CD4-positive, alpha-beta T cell treated with Interferon gamma for 1 hour (primary cell): ENCODE results near the gene CCDC183.
"Not testable (repeated sequence)": the region's sequence is repeated elsewhere in the genome, so short reads cannot be mapped to it uniquely, and the experiment has no call there.

Source experiments
- DNase-seq: peaks from one replicate; pipeline ENCODE4 v3.0.0-alpha.2; 2020

CCDC183 gene

GRCh38 chr9:136785565-136786355, 10.4 kb upstream of the CCDC183 start:
- not testable (repeated sequence) for DNase-seq

GRCh38 chr9:136786451-136786850, 9.7 kb upstream of the CCDC183 start:
- no peak for DNase-seq

DNA sequence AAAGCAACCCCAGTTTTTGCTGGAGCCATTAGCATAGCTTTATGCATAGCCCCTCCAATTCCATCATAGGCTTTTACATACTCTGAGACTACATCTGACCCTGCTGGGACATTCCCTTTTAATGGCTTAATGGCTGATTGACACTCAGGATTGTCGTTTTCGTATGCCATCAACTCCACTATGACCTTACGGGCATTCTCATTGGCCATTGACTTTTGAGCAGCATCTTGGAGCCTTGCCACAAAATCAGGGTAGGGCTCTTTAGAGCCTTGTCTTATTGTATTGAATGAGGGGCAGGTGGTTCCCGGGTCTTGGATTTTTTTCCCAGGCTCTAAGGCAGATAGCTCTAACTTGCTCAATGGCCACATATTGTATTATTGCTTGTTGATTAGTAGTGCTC, 9.2 kb upstream of the CCDC183 start:
- not testable (repeated sequence) for DNase-seq

GRCh38 chr9:136787690-136788400, 8.3 kb upstream of the CCDC183 start:
- DNase-seq, result peak; percentile 64

- DNase-seq, result not testable (repeated sequence)
Observed at GRCh38 chr9:136788644-136789522, 7.3 kb upstream of the CCDC183 start.

DNA sequence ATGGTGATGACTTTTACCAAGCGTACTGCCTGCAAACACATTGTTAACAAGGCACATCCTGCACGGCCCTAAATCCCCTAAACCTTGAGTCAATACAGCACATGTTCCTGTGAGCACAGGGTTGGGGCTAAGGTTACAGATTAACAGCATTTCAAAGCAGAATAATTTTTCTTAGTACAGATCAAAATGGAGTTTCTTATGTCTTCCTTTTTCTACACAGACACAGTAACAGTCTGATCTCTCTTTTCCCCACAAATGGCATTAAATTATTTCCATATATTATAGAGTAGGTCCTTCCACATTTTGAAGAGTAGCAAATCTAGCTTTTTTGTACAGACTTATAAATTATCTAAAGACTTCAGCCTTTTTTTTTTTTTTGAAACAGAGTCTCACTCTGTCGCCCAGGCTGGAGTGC, 6.6 kb upstream of the CCDC183 start:
- no peak for DNase-seq

DNA sequence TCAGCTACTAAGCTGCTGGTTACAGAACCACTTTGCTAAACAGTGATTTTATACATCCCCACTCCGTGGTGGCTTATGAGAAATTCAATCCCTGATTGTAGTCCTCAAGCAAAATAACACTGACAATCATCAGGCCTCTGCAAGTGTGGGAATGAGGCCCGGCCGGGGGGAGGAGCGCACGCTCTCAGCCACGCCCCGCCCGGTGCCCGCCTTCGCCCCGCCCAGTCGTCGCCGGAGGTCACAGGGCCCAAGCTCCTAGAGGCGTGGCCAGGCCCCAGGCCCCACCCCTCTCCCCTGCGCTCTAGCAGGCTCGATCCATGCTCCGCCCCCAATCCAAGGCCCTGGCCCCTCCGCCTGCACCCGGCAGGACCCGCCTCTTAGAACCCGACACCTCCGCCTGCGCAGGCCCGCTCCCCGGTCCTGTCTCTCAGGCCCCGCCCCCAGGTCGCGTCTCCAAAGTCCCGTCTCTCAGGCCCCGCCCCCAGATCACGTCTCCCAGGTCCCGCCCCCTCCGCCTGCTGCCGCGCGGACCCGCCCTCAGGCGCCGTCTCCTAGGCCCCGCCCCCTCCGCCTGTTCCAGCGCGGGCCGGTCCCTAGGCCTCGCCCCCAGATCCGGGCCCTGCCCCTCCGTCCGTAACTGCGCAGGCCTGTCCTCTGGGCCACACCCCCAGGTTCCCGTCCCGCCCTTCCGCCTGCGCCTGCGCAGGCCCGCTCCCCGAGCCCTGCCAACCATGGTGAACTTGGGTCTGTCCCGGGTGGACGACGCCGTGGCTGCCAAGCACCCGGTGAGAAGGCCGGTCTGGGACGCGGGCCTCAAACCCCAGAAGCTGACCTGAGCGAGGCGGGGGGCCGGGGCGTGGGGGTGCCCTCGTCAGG, 5.3 kb upstream of the CCDC183 start, which contains the start of gene TMEM141:
TMEM141 (plus strand) TSS at position 705 of the 876 bp plus-strand sequence; CDS start at position 732, 27 bp downstream.
- DNase-seq, result peak; percentile 100

- DNase-seq, result peak; percentile 71
Observed at GRCh38 chr9:136791516-136792276, 4.4 kb upstream of the CCDC183 start.

- DNase-seq, result no peak
Observed at GRCh38 chr9:136792321-136793085, 3.6 kb upstream of the CCDC183 start.

- no peak for DNase-seq
Observed at GRCh38 chr9:136793086-136793946, 2.8 kb upstream of the CCDC183 start.

- DNase-seq, result no peak
Observed at GRCh38 chr9:136794281-136794999, 1.7 kb upstream of the CCDC183 start.

DNA sequence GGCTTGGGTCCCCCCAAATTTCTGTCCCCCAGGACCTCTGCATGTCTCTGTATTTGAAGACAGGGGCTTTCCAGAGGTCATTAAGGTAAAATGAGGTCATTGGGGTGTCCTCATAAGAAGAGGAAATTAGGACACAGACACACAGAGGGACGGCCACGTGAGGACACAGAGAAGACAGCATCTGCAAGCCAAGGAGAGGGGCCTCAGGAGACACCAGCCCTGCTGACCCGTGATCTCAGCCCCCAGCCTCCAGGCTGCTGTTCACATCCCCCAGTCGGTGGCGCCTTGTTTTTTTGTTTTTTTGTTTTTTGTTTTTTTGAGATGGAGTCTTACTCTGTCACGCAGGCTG, 1.2 kb upstream of the CCDC183 start:
- no peak for DNase-seq

DNA sequence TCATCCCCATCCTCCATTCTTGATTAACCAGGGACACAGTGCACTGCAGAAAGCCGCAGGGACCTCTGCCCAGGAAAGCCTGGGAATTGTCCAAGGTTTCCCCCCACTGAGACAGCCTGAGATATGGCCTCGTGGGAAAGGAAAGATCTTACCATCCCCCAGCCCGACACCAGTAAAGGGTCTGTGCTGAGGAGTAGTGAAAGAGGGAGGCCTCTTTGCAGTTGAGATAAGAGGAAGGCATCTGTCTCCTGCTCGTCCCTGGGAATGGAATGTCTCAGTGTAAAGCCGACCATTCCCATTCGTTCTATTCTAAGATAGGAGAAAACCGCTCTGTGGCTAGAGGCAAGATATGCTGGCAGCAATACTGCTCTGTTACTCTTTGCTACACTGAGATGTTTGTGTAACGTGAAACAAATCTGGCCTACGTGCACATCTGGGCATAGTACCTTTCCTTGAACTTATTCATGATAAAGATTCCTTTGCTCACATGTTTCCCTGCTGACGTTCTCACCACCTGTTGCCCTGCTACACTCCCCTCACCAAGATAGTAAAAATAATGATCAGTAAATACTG, 723 bp downstream of the CCDC183 start:
- not testable (repeated sequence) for DNase-seq

GRCh38 chr9:136798708-136799078, 2.6 kb downstream of the CCDC183 start:
- DNase-seq, result no peak

GRCh38 chr9:136799079-136799853, 3.1 kb downstream of the CCDC183 start:
- no peak for DNase-seq

DNA sequence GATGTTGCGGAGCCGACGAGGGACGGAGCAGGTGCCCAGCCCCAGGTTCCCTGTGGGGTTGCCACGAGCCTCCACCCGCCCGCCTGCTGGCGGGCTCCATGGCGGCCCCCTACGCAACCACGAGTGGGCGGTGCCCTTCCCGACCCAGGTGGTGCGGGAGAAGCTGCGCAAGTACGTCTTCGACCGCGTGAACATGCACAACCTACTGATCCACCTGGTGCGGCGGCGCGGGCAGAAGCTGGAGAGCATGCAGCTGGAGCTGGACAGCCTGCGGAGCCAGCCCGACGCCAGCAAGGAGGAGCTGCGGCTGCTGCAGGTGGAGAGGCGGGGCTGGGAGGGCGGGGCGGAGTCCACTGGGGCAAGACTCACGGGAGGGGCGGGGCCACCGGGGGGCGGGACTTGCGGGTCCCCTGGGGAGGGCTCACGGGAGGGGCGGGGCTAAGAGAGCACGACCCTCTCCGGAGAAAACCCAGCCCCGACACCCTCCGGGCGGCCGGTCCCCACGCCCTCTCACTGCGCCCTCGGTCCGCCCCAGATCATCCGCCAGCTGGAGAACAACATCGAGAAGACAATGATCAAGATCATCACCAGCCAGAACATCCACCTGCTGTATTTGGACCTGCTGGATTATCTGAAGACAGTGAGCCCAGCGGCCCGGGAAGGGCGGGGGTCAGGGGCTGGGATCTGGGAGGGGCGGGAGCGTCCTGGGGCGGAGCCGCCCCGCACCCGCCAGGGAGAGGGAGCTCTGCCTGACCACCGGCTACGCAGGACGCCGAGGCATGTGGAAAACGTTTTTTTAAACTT, 3.9 kb downstream of the CCDC183 start:
- DNase-seq, result peak; percentile 87

DNA sequence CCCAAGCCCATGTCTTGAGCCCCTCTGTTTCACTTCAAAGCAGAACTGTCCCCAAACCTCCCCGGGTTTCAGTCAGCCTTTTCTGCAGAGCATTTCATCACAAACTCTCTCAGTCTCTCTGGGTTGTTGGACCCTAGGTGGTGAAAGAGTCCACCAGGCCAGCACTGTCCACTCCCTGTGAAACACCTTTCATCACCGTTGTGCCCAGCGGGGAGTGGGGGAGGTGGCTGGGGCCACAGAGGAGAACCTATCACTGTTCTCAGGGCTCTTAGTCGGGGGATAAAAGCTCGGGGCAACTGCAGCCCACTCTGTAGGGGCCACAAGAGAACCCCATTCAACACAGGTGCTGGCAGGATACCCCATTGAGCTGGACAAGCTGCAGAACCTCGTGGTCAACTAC, 6.2 kb downstream of the CCDC183 start:
- DNase-seq, result no peak
